Non-pigmented ciliary epithelial cell (primary cell): ENCODE results near the gene SYT14.
"Not testable (repeated sequence)": the region's sequence is repeated elsewhere in the genome, so short reads cannot be mapped to it uniquely, and the experiment has no call there.

Experiments used
- DNase-seq: peaks from one replicate; pipeline ENCODE4 v3.0.0-alpha.2; 2010; ENCODE audit warnings: low read depth

SYT14 gene

GRCh38 chr1:210025870-210026269 lies 87.9 kb downstream of the SYT14 start:
- no peak for DNase-seq

DNA sequence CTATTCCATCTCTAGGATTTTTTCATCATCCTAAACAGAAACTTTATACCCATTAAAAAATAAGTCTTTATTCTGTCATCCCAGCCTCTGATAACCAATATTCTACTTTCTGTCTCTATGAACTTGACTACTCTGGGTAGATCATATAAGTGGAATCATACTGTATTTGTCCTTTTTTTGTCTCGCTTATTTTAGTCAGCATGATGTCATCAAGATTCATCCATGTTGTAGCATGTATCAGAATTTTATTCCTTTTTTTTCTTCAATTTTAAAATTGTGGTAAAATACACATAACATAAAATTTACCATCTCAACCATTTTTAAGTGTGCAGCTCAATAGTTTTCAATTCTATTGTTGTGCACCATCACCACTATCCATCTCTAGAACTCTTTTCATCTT lies 90.0 kb downstream of the SYT14 start:
- DNase-seq, result no peak

DNA sequence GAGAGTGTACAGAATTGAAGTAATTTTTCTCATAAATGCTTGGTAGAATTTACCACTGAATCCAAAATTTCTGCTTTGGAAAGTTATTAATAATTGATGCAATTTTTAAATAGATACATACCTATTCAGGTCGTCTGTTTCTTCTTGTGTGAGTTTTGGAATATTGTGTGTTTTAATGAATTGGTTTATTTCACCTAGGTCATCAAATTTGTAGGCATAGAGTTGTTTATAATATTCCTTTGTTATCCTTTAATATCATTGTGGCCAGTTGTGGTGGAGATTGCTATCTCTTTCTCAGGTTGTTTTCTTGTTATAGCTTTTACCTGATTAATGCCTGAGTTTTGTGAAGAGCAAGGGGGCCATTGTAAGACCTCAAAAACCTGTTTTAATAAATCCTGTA lies 93.5 kb downstream of the SYT14 start:
- DNase-seq, result no peak

GRCh38 chr1:210043058-210043457 lies 105.0 kb downstream of the SYT14 start:
- DNase-seq, result no peak

DNA sequence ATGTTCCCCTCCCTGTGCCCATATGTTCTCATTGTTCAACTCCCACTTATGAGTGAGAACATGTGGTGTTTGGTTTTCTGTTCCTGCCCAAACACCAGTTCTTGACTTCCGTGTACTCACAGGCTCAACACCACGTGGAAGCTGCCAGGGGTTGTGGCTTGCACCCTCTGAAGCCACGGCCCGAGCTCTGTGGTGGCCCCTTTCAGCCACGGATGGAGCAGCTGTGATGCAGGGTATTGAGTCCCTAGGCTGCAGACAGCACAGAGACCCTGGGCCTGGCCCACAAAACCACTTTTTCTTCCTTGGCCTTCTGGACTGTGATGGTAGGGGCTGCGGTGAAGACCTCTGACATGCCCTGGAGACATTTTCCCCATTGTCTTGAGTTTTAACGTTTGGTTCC lies 111.6 kb downstream of the SYT14 start:
- no peak for DNase-seq

- DNase-seq, result not testable (repeated sequence)
Measured at GRCh38 chr1:210050491-210050890, 112.5 kb downstream of the SYT14 start.

DNA sequence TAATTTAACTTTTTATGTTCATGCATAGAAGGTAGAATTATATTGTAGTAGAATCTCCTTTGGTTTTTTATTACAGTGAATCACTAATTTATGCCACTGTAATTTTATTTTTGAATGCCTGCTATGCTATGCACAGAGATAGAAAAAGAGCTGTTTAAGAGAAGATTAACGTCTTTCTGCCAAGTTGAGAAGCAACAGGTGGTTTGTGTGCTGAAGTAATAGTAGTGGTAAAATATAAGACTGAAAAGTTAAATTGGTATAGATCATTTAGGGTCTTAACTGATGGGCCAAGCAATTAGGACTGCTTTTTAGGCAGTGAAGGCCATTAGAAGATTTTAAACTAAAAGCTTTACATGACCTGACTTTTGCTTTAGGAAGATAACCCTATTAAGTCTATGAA lies 115.1 kb downstream of the SYT14 start:
- DNase-seq, result no peak

DNA sequence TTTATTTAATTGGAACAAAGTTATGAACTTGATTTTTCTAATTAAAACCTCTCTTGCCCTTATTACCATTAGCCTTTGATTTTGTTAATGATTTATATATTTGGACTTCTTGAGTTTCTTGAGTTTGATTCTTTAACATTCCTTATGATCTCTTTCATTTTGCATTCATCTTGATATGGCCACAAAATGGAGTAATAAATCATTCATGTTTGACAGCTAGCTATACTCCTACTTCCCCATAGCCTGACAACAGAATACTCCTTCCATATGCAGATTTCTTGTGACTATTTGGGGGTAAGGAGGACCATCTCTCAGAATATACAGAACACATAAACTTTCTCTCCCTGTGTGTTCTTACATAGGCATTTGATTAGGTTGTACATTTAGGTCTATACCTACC lies 119.6 kb downstream of the SYT14 start:
- DNase-seq, result no peak

DNA sequence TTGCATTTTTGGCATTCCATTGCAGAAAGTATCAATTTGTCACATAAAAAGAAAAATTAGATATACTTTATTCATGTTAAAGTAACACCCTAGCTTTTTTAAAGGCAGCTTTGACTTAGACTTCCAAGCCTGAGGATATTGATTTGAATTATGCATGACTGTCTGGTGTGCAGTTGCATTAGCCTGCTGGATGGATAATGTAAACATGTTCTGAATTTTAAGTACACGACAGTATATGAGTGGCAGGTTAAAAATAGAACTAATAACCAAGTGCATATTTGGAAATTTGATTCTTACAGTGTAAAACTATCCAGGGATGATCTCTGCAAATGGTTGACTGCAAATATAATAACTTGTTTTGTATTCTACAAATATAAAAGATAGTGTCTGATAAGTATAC lies 124.0 kb downstream of the SYT14 start:
- no peak for DNase-seq

DNA sequence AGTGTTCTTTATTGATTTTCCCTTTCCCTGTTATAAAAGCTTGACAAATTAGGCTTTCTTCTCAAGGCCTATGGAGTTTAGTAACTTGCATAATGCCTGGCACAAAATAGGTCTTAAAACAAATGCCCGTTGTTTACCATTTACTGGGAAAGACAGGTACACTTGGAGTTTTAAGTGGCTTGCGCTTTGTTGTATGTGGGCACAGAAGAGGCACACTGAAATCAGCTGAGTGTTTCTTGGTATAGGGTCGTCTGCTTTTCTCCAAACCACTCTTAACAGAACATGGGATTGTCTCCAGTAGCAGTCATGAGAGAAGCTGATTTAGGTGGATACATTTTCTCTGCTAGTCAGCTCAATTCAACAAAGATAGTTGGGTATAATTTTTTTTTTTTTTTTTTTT lies 132.5 kb downstream of the SYT14 start:
- no peak for DNase-seq

GRCh38 chr1:210072129-210072528 lies 134.1 kb downstream of the SYT14 start:
- DNase-seq, result no peak

GRCh38 chr1:210072896-210073504 lies 135.0 kb downstream of the SYT14 start:
- no peak for DNase-seq

DNA sequence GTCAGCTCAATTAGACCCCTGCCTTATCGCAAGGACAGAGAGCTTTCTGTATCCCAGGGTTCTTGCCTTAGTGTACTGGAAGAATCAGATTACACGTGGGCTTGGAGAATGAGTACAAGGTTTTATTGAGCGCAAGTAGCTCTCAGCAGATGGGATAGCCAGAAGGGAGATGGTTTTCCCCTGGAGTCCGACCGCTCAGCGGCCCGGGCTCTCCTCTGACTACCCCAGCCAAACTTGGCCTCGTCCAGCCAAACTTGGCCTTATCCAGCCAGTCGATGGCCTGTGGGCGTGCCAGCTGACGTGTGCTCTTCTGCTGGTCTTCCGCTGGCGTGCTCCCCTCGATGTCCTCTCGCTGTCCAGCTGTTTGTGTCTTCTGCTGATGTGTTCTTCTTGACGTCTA lies 136.9 kb downstream of the SYT14 start:
- no peak for DNase-seq

DNA sequence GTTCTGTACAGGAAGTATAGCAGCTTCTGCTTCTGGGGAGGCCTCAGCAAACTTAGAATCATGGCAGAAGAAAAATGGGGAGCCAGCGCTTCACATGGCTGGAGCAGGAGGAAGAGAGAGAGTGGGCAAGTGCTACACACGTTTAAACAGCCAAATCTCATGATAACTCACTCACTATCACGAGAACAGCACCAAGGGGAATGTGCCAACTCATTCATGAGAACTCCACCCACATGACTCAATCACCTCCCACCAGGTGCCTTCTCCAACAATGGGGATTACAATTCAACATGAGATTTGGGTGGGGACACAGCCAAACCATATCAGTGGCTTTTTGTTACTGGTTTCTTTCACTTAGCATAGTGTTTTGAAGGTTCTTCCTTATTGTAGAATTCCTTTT lies 138.6 kb downstream of the SYT14 start:
- no peak for DNase-seq

DNA sequence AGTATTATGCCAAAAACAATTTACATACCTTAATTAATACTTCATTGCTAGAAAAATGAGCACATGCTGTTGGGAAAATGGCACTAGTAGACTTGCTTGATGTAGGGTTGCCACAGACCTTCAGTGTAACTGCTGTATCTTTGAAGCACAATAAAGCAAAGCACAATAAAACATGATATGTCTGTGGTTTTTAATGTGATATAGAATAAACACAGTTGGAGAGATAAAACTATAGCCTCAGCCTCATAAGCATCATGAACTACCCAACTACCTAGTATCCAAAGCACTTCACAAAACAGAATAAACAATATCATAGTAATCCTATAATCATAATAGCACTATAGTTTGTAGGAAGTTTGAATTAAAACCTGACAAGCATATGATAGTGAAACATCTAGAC lies 143.5 kb downstream of the SYT14 start:
- no peak for DNase-seq

DNA sequence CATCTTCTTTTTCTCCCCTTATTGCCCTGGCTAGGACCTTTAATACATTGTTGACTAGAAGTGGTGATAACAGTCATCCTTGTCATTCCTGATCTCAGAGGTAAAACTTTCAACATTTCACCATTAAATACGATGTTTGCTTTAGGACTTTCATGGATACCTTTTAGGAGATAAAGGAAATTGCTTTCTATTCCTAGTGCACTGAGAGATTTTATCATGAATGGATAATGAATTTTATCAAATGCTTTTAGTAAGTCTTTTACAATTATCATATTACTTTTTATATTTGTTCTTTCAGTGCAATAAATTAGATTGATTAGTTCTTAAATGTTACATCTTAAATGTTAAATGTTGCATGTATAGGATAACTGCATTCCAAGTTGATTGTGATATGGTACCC lies 147.3 kb downstream of the SYT14 start:
- DNase-seq, result no peak

DNA sequence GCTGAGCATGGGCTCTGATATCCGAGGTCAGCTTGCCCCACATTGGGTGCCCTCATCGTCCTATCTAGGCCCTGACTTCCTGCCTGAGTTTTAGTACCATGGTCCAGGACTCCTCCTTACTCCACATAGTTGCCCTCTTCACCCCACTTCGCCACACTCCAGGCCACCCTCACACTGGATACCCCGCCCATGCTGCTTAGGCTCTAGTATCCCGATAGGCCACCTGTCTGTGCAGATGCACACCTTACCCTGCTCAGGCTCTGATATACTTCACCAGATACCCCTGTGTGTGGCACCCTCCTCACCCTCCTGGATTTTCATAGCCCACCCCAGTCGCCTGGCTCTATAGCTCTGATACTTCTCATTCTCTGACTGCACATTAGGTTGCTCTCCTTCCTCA lies 149.0 kb downstream of the SYT14 start:
- DNase-seq, result no peak

DNA sequence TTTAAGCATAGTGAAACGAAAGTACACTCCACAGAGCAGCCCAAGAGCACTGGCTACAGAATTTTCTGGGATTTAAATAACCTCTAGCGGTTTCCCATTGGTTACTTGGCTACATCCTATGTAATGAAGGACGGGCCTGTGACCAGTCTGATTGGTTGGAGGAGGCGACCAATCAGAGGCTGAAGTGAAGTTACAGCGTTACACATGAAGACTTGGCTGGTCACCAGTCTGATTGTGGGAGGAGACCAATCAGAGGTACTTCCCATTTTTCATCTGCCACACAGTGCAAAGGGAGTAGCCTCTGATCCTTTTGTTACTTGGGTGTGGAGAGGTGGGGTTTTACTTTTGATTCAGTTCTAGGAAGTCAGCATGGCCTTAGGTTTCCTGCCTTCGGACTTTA lies 151.8 kb downstream of the SYT14 start:
- DNase-seq, result no peak

DNA sequence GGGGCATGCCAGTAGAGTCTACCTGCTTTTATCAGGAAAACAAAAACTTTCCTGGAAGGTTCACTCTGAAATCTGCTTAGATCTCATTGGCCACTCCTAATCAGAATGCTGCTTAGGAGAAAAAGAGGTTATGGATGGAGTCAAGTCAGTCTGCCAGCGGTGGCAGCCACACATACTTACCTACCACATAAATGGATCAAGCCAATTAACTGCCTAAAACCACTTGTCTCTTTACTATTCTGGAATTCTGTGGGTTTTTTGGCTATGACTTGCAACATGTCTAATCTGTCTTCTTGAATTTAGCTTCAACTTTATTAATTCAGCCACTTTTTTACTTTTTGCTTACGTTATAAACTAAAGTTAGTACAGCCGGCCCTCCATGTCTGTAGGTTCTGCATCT lies 154.3 kb downstream of the SYT14 start:
- no peak for DNase-seq

DNA sequence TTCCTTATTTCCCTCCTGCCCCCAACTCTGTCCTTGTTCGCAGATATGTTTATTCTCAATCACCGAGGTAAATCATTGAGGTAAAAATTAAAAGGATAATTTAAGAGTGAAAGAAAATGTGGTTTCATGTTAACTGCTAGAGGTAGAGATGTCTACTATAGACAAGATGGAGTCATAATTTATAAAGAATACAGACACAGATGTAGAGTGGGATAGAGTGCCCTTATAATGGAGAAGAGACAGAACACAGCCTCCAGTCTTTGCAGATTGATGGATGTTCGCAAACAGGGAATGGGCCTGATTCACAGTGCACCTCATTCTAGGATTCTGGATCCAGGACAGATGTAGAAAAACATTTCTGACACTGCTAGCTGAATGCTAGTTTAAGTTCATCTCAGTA lies 155.4 kb downstream of the SYT14 start:
- no peak for DNase-seq

- DNase-seq, result peak; percentile 3
Measured at GRCh38 chr1:210098356-210098755, 160.3 kb downstream of the SYT14 start.

DNA sequence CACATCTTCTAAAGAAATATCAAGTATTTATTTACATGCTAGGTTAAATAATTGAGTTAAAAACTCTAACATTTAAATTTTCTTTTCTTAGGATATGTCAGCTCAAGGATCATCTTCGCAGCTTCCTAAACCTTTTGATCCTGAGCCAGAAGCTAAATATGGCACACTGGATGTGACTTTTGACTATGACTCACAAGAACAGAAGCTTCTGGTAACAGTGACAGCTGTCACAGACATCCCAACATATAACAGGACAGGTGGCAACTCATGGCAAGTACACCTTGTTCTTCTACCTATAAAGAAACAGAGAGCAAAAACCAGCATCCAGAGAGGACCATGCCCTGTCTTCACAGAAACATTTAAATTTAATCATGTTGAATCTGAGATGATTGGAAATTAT lies 161.9 kb downstream of the SYT14 start:
- no peak for DNase-seq

DNA sequence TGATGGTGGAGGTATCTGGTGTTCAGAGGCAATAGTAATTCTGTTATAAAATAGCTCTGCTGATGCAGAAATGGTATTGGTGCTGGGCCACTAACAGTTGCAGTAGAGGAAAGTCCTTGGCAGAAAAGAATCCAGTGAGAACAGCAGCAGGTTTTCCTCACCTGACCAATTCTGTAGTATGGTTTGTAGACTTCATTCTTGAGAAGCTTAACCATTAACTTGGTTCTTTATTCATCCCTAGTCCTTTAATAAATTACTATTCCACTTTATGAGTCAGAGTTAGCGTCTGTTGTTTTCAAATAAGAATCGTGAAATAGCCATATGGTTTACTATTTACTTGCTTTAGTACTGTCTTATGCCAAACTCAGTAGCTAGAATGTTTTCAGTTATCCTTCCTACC lies 166.1 kb downstream of the SYT14 start:
- DNase-seq, result no peak

- DNase-seq, result not testable (repeated sequence)
Measured at GRCh38 chr1:210112906-210113305, 174.9 kb downstream of the SYT14 start.

- DNase-seq, result no peak
Measured at GRCh38 chr1:210117198-210117597, 179.2 kb downstream of the SYT14 start.
